GM10248 (cell line): ENCODE measurements around the gene NDUFB4.
"Not testable (repeated sequence)": the region's sequence is repeated elsewhere in the genome, so short reads cannot be mapped to it uniquely, and the experiment has no call there.

Experiments used
- CTCF ChIA-PET: fragments of 300-600 bp; sonication (Branson Sonifier 250); formaldehyde crosslinking; extraction: SDS; loops from one replicate; lab custom pipeline; 2021; ENCODE audit warnings: antibody characterized with exemption; lab: Yijun Ruan, JAX
- POLR2A ChIA-PET: fragments of 350-650 bp; sonication (Branson Sonifier 250); formaldehyde crosslinking; extraction: SDS; loops from one replicate; lab custom pipeline; 2020; ENCODE audit warnings: antibody characterized with exemption; lab: Yijun Ruan, JAX
- DNase-seq: peaks from one replicate; pipeline ENCODE4 v3.0.0; 2012; ENCODE audit errors: extremely low spot score
- TF ChIP-seq, protein P1 (sequence below): IDR thresholded peaks from 2 replicates; pipeline ENCODE4 v1.5.1; 2012; ENCODE audit warnings: mild to moderate bottlenecking, low read depth; ENCODE audit errors: extremely low read depth, missing control alignments, control extremely low read depth

Gene NDUFB4

DNA sequence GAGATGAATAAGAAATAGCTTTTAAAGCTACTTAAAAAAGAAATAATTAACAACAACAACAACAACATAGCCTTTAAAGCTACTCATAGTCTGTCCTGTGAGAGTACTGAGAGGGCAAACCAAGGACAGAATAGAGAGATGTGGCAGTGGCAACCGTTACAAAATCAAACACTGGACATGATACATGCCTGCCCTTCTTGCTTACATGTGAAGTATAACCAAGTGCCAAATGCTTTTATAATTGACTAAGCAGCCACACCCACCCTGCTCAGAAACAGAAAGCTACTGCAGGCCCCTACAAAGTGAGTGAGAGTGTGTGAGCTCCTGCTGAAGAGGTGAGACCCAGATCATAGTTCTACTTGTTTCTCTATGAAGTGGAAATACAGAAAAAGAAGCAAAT is 38.4 kb downstream of the NDUFB4 start:
- DNase-seq: no peak
- ChIA-PET CTCF (interaction anchor here (0.9 to 2.1 kb wide), 7 partner anchors 9 to 160 kb away, joined by 3 to 6 read pairs (median 4); partner anchors contain the start of gene HGD), POLR2A (no interaction called here)
- TF ChIP-seq, protein P1, sequence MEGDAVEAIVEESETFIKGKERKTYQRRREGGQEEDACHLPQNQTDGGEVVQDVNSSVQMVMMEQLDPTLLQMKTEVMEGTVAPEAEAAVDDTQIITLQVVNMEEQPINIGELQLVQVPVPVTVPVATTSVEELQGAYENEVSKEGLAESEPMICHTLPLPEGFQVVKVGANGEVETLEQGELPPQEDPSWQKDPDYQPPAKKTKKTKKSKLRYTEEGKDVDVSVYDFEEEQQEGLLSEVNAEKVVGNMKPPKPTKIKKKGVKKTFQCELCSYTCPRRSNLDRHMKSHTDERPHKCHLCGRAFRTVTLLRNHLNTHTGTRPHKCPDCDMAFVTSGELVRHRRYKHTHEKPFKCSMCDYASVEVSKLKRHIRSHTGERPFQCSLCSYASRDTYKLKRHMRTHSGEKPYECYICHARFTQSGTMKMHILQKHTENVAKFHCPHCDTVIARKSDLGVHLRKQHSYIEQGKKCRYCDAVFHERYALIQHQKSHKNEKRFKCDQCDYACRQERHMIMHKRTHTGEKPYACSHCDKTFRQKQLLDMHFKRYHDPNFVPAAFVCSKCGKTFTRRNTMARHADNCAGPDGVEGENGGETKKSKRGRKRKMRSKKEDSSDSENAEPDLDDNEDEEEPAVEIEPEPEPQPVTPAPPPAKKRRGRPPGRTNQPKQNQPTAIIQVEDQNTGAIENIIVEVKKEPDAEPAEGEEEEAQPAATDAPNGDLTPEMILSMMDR: no peak

DNA sequence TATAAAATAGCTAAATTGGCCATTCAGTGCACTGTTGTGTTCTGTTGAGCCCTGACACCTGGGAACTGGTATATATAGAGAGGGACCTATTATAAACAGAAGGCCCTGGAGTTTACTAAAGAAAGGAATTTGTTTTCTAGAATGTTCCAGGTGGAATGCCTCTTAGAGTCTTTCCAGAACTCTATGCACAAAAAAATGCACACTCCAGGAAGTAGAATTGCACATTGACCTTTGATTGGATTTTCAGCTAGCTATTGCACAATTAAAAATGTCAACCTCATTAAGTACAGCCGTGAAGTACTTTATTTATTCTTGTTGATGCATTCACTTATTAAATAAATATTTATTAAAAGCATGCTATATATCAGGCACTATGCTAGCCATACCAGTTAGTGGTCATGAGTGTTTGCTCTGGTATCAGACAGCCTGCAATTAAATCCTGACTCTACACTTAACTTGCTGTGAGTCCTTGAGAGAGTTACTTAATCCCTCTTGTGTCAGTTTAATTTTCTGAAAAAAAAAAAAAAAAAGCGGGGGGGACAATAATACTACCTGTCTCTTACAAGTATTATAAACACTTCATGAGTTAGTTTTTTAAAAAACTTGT is 40.8 kb downstream of the NDUFB4 start:
- TF ChIP-seq, protein P1: no peak
- CTCF ChIA-PET: no interaction called here
- DNase-seq: no peak
- POLR2A ChIA-PET: no interaction called here

DNA sequence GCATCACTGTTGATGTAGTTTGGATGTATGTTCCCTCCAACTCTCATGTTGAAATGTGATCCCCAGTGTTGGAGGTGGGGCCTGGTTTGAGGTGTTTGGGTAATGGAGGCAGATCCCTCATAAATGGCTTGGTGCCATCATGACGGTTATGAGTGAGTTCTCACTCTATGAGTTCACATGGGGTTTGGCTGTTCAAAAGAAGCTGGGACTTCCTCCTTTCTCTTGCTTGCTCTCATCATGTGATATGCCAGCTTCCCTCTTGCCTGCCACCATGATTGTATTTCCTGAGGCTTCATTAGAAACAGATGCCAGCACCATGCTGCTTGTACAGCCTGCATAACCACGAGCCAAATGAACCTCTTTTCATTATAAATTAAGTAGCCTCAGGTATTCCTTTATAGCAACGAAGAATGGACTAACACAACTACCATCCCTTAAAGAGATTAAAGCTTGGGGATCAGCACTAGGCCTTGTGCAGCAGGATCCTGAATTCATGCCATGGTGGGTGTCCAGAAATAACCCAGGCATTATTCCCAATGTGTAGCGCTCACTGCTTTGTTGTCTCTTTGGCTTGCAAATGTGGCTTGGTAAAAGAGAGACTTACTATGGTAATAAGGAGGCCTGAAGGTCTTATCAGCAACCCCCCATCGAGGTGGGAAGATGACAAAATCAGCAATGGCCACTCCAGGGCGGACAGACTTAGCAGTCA is 41.9 kb downstream of the NDUFB4 start:
- CTCF ChIA-PET: interaction anchor here (1.3 kb wide), 1 partner anchor 158 kb away, joined by 3 read pairs; no protein-coding TSS in a partner anchor
- TF ChIP-seq, protein P1: no peak
- DNase-seq: no peak
- POLR2A ChIA-PET: no interaction called here

DNA sequence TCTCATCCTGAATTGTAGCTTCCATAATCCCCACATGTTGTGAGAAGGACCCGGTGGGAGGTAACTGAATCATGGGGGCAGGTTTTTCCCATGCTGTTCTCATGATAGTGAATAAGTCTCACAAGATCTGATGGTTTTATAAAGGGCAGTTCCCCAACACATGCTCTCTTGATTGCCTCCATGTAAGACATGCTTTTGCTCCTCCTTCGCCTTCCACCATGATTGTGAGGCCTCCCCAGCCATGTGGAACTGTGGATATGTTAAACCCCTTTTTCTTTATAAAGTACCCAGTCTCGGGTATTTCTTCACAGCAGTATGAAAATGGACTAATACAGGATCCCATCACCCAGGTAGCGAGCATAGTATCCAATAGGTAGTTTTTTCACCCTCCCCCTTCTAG is 42.7 kb downstream of the NDUFB4 start:
- POLR2A ChIA-PET, DNase-seq: not testable (repeated sequence)
- CTCF ChIA-PET: interaction anchor here (1.3 kb wide), 1 partner anchor 157 kb away, joined by 3 read pairs; no protein-coding TSS in a partner anchor

DNA sequence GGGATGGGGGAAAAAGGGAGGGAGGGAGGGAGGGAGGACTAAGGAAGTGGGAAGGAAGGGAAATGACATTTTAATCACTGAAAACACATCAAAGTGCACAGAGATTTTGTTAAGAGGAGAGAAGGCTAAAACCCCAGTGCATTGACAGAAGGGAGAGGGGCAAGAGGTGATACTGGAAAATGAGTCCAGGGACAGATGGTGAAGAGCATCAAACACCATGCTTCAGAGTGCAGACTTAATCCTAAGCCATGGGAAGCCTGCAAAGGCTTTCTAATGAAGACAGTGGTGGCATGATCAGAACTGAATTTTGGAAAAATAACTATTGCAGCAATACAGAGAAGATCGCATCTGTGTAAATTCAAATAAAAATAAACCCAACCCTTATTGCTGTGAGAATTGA is 44.1 kb downstream of the NDUFB4 start:
- ChIA-PET POLR2A (no interaction called here), CTCF (interaction anchor here (1.0 kb wide), 1 partner anchor 223 kb away, joined by 3 read pairs; no protein-coding TSS in a partner anchor)
- TF ChIP-seq, protein P1: no peak
- DNase-seq: no peak

DNA sequence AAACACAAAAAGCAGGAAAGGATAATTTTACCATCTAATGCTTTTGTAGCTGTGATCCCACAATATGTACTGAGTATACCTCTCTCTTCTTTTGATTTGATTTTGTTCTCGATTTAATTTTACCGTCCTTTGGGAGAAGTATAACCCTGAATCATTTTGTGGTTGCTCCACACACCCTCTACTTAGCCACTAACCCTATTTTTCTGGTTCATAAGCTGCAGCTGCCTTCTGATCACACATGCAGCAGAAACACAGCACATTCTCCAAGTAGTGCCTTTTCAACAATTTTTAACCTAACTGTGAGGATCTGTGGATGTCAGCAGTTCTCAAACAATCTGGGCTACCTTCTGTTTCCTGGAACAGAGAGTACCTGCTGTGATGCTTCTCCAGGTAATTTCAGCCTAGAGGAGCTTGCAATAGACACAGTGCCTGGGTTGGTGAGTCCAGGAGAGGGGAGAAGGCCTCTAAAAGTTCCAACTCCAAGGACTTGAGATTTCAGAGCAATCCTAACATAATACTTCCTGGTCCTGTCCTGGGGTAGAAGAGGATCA is 45.6 kb downstream of the NDUFB4 start:
- DNase-seq: no peak
- POLR2A ChIA-PET: no interaction called here
- TF ChIP-seq, protein P1: no peak
- CTCF ChIA-PET: interaction anchor here (0.9 to 1.8 kb wide), 3 partner anchors 15 to 154 kb away, joined by 3 to 5 read pairs (median 3); no protein-coding TSS in a partner anchor
